Measurements from ENCODE around the gene DAW1.
"Not testable (repeated sequence)": the region's sequence is repeated elsewhere in the genome, so short reads cannot be mapped to it uniquely, and the experiment has no call there.

DAW1 gene, protein sequence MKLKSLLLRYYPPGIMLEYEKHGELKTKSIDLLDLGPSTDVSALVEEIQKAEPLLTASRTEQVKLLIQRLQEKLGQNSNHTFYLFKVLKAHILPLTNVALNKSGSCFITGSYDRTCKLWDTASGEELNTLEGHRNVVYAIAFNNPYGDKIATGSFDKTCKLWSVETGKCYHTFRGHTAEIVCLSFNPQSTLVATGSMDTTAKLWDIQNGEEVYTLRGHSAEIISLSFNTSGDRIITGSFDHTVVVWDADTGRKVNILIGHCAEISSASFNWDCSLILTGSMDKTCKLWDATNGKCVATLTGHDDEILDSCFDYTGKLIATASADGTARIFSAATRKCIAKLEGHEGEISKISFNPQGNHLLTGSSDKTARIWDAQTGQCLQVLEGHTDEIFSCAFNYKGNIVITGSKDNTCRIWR

GRCh38 chr2:227871375-227871791 is at the start of gene DAW1:
DAW1 (plus strand) TSS chr2:227871631; CDS start chr2:227871690, 59 bp downstream.
- peak in 1 of 2 donors; percentile 3 for DNase-seq (ENCODE audit: extremely low read depth in 1 of 2, low read depth in 1 of 2)

DNA sequence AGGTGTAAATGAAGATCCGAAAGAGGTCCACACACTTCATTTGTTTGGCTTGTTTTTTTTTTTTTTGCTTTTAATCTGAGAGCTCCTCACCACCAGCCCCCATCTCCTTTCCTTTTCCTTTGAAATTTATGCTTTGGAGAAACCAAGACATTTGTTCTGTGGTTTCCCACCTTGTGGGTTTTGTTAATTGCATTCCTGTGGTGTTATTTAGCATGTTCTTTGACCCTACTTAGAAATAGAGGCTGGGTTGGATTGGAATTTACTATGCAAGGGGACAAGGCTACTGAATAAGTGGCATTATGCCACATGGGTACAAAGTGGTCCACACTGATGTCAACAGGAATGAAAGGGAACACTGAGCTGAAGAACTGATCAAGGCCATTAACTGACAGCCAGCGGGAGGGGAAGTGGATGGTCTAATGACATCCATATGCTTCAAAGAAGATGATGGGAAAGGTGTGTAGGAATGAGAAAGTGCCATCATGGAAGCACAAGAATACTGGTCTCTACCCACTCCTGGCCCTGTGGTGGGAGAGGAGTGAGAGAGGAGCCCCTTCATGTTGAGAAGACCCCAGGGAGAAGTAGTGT is 48.9 kb upstream of the DAW1 start:
- DNase-seq (ENCODE audit: extremely low read depth in 1 of 2, low read depth in 1 of 2): no peak

- no peak for DNase-seq (ENCODE audit: extremely low read depth in 1 of 2, low read depth in 1 of 2)
Observed at GRCh38 chr2:227823922-227824321, 47.5 kb upstream of the DAW1 start.

- no peak for DNase-seq (ENCODE audit: extremely low read depth in 1 of 2, low read depth in 1 of 2)
Observed at GRCh38 chr2:227824711-227825110, 46.7 kb upstream of the DAW1 start.

- DNase-seq (ENCODE audit: extremely low read depth in 1 of 2, low read depth in 1 of 2): no peak
Observed at GRCh38 chr2:227826019-227826521, 45.4 kb upstream of the DAW1 start.

GRCh38 chr2:227826563-227826962 is 44.9 kb upstream of the DAW1 start:
- DNase-seq (ENCODE audit: extremely low read depth in 1 of 2, low read depth in 1 of 2): no peak

- no peak for DNase-seq (ENCODE audit: extremely low read depth in 1 of 2, low read depth in 1 of 2)
Observed at GRCh38 chr2:227827143-227827542, 44.3 kb upstream of the DAW1 start.

GRCh38 chr2:227828477-227828912 is 42.9 kb upstream of the DAW1 start:
- DNase-seq (ENCODE audit: extremely low read depth in 1 of 2, low read depth in 1 of 2): no peak

DNA sequence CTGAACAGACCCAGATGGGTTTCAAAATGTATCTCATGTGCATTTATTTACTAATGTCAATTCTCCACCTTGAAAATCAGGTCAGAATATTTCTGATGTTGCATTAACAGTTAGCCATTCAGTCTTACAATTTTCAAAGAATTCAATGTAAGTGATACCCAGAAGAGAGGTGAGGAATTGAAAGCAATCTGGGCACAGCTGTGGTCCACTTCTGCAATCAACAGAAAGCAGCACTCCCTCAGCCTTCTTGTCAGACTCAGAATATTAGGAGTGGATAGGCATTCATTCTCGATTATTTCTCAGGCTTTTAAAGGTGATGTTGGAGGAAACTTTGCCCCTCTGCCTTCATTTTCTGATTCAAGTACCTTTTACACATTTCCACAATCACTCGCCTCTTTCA is 42.1 kb upstream of the DAW1 start:
- DNase-seq (ENCODE audit: extremely low read depth in 1 of 2, low read depth in 1 of 2): no peak

- no peak for DNase-seq (ENCODE audit: extremely low read depth in 1 of 2, low read depth in 1 of 2)
Observed at GRCh38 chr2:227834423-227834822, 37.0 kb upstream of the DAW1 start.

- DNase-seq (ENCODE audit: extremely low read depth in 1 of 2, low read depth in 1 of 2): no peak
Observed at GRCh38 chr2:227834916-227835650, 36.3 kb upstream of the DAW1 start.

GRCh38 chr2:227839339-227840129 is 31.9 kb upstream of the DAW1 start:
- not testable (repeated sequence) for DNase-seq (ENCODE audit: extremely low read depth in 1 of 2, low read depth in 1 of 2)

GRCh38 chr2:227846831-227847230 is 24.6 kb upstream of the DAW1 start:
- no peak for DNase-seq (ENCODE audit: extremely low read depth in 1 of 2, low read depth in 1 of 2)

- no peak for DNase-seq (ENCODE audit: extremely low read depth in 1 of 2, low read depth in 1 of 2)
Observed at GRCh38 chr2:227848146-227848545, 23.3 kb upstream of the DAW1 start.

GRCh38 chr2:227848586-227848985 is 22.8 kb upstream of the DAW1 start:
- no peak for DNase-seq (ENCODE audit: extremely low read depth in 1 of 2, low read depth in 1 of 2)

- DNase-seq (ENCODE audit: extremely low read depth in 1 of 2, low read depth in 1 of 2): no peak
Observed at GRCh38 chr2:227849906-227850305, 21.5 kb upstream of the DAW1 start.

DNA sequence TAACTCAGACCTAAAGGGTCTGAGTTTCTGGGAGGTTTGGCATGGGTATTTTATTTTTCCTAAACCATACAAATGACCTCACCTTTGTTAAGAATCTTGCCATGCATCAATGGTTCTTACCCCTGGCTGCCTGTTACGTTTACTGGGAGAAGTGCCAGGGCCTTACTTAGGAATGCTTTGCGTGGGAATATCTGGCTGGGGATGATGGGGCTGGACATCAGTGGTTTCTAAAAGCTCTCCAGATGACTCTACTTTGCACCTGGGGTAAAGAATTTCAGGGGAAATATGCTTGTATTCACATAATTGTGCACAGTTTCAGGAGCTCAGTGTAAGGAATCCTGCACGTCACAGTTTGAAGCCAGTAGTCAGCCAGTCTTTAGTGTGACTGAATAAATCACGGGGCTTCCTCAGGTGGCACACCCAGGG is 18.2 kb upstream of the DAW1 start:
- no peak for DNase-seq (ENCODE audit: extremely low read depth in 1 of 2, low read depth in 1 of 2)

GRCh38 chr2:227853765-227854271 is 17.6 kb upstream of the DAW1 start:
- DNase-seq (ENCODE audit: extremely low read depth in 1 of 2, low read depth in 1 of 2): no peak

DNA sequence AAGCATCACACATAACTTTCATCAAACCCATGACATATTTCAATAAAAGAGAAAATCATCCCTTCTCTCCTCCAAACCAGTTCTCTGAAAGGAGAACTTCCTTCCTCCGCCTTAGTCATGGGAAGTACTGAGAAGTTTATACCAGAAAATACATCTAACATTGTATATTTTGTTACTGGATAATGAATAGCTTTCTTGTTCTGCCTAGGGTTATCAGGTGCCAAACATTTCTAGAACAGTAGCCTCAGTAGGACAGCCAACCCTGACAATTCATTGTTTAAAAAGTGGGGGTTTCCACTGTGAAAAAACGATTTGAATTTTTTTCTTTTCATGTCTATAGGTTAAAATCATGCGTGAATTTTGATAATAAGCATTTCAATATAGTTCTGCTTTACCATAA is 16.0 kb upstream of the DAW1 start:
- DNase-seq (ENCODE audit: extremely low read depth in 1 of 2, low read depth in 1 of 2): no peak

GRCh38 chr2:227856697-227857096 is 14.7 kb upstream of the DAW1 start:
- no peak for DNase-seq (ENCODE audit: extremely low read depth in 1 of 2, low read depth in 1 of 2)
